Neural progenitor cell (in vitro differentiated cells): ENCODE results near the gene FAM13C. TPM values are rescaled to one million over a fixed set of nuclear protein-coding genes. Genes with fewer than 3 reads are reported as not detected.
"Not testable (repeated sequence)": the region's sequence is repeated elsewhere in the genome, so short reads cannot be mapped to it uniquely, and the experiment has no call there.

ENCODE experiments used
- DNase-seq: peaks from one replicate; pipeline ENCODE4 v3.0.0-alpha.2; 2016; ENCODE audit warnings: low spot score
- H2AFZ ChIP-seq: fragments of 200-600 bp; sonication (generic); replicated peaks from 2 replicates; pipeline ENCODE4 v1.6.1; 2016; ENCODE audit warnings: antibody characterized with exemption
- H3F3A ChIP-seq: fragments of 200-600 bp; sonication (generic); 2 replicates; pipeline ENCODE4 v1.6.1; 2016; ENCODE audit warnings: antibody characterized with exemption, low read depth
- H3K27ac ChIP-seq: fragments of 200-600 bp; sonication (generic); 2 replicates; pipeline ENCODE4 v1.5.1; 2016; ENCODE audit warnings: mild to moderate bottlenecking
- H3K27me3 ChIP-seq: fragments of 200-600 bp; sonication (generic); 2 replicates; pipeline ENCODE4 v1.6.1; 2016; ENCODE audit warnings: mild to moderate bottlenecking, moderate library complexity
- H3K36me3 ChIP-seq: fragments of 200-600 bp; sonication (generic); 2 replicates; pipeline ENCODE4 v1.5.1; 2016
- H3K4me1 ChIP-seq: fragments of 200-600 bp; sonication (generic); 2 replicates; pipeline ENCODE4 v1.6.1; 2016; ENCODE audit warnings: mixed run types
- H3K4me2 ChIP-seq: fragments of 200-600 bp; sonication (generic); 2 replicates; pipeline ENCODE4 v1.6.1; 2016
- H3K4me3 ChIP-seq: fragments of 200-600 bp; sonication (generic); 2 replicates; pipeline ENCODE4 v1.5.1; 2016
- H3K79me2 ChIP-seq: fragments of 200-600 bp; sonication (generic); 2 replicates; pipeline ENCODE4 v1.6.1; 2016; ENCODE audit warnings: low read depth
- H3K9ac ChIP-seq: fragments of 200-600 bp; sonication (generic); 2 replicates; pipeline ENCODE4 v1.6.1; 2016
- H3K9me3 ChIP-seq: fragments of 200-600 bp; sonication (generic); 2 replicates; pipeline ENCODE4 v1.5.1; 2016; ENCODE audit warnings: low read depth
- H4K20me1 ChIP-seq: fragments of 200-600 bp; sonication (generic); 2 replicates; pipeline ENCODE4 v1.6.1; 2016; ENCODE audit warnings: low read depth
- H3K27ac Mint-ChIP-seq: 3 replicates; pipeline ENCODE4 v1.8.0; 2021; ENCODE audit warnings: mixed read lengths
- H3K27me3 Mint-ChIP-seq: 2 replicates; pipeline ENCODE4 v1.8.0; 2022; ENCODE audit warnings: low read depth, mild to moderate bottlenecking, inconsistent platforms, moderate library complexity, mixed read lengths; ENCODE audit not compliant: insufficient read depth
- H3K36me3 Mint-ChIP-seq: 3 replicates; pipeline ENCODE4 v1.8.0; 2021; ENCODE audit warnings: mixed read lengths
- H3K4me1 Mint-ChIP-seq: 3 replicates; pipeline ENCODE4 v1.8.0; 2021; ENCODE audit warnings: mixed read lengths
- H3K4me3 Mint-ChIP-seq: 3 replicates; pipeline ENCODE4 v1.8.0; 2021; ENCODE audit warnings: mild to moderate bottlenecking, moderate library complexity, mixed read lengths
- H3K9me3 Mint-ChIP-seq: 3 replicates; pipeline ENCODE4 v1.8.0; 2020; ENCODE audit warnings: mixed read lengths
- CTCF ChIP-seq: fragments of 200-600 bp; sonication (generic); IDR thresholded peaks from 2 replicates; pipeline ENCODE4 v1.5.1; 2017; ENCODE audit warnings: antibody characterized with exemption, mild to moderate bottlenecking
- EZH2 ChIP-seq: fragments of 200-600 bp; sonication (generic); IDR thresholded peaks from 2 replicates; pipeline ENCODE4 v1.6.1; 2017; ENCODE audit warnings: antibody characterized with exemption, mild to moderate bottlenecking, moderate library complexity
- EZH2phosphoT487 ChIP-seq: fragments of 200-600 bp; sonication (generic); IDR thresholded peaks from 2 replicates; pipeline ENCODE4 v1.6.1; 2017; ENCODE audit warnings: antibody characterized with exemption
- total RNA-seq: library from RNA; depleted of rRNA; stranded (reverse); fragments of >200 nt; gene quantifications from 2 replicates; pipeline ENCODE4 v1.2.3, GENCODE V29; 2015; ENCODE audit warnings: low replicate concordance

FAM13C gene
- total RNA-seq, 1 donor from 2014 or later = 3.1 TPM

DNA sequence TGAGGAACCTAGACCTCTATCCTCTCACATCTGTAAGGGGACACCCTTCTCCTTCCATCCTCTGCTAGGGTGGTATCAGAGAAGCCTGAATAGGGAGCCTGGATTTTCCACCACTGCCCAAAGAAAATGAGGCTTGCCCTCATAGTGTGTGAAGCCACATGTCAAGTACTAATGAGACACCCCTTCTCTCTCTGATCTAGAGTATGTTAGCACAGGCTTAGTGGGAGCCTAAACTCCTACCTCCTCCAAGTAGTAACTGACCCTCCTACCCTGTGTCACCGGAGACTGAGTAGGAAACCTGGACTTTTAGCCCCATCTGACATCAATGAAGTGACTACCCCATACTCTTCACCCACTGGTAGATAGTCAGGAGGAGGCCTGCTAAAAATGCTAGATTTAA, 120.3 kb downstream of the FAM13C start:
- Histone ChIP-seq H3K27ac (no peak overlapping the region), H3K27me3 (no peaks in the 10 kb centered on the region), H3K79me2 (no peaks in the 10 kb centered on the region), H4K20me1 (no peaks in the 10 kb centered on the region), H3K9me3 (no peaks in the 10 kb centered on the region), H3K4me1 (no peaks in the 10 kb centered on the region), H3K4me3 (no peak overlapping the region), H2AFZ (no peak overlapping the region), H3K36me3 (no peaks in the 10 kb centered on the region), H3F3A (no peaks in the 10 kb centered on the region), H3K9ac (no peak overlapping the region), H3K4me2 (no peak overlapping the region)
- Mint-ChIP-seq H3K36me3 (peaks cover 6% of the 10 kb centered on the region), H3K4me1 (no peaks in the 10 kb centered on the region), H3K4me3 (no peak overlapping the region), H3K27me3 (no peaks in the 10 kb centered on the region), H3K9me3 (peaks cover 4% of the 10 kb centered on the region), H3K27ac (no peak overlapping the region)
- TF ChIP-seq EZH2 = no peak
- TF ChIP-seq EZH2phosphoT487 = no peak
- TF ChIP-seq CTCF = no peak
- DNase-seq = no peak

DNA sequence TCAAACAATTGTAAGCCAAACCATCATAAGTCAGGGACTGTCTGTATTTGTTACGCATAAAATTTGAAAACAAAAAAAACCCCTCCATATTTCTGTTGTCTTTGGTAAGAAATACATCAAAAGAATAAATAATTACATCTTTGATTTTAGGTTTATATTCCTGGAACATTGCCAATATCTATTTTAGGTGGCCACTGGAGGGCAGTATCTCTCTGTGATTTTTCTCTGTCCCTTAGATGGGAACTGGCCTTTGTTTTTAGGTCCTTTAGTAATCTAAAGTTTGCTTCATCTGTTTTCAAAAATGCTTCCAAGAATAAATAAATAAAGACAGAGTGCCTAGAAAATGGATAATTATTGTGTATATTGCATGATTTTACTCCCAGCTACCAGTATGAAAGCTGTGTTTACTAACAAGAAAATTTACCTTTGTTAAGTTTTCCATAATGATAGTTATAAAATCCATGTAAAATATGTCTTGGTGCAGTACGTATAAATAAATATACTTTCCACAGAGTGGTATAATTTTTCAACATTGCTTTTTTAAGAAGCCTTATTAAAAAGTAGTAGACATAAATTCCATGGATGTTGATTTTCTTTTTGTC, 121.7 kb downstream of the FAM13C start:
- Mint-ChIP-seq H3K4me3 (no peak overlapping the region), H3K36me3 (peaks cover 6% of the 10 kb centered on the region), H3K4me1 (no peaks in the 10 kb centered on the region), H3K27ac (no peak overlapping the region), H3K27me3 (no peaks in the 10 kb centered on the region), H3K9me3 (peaks cover 4% of the 10 kb centered on the region)
- Histone ChIP-seq H3K4me3 (no peak overlapping the region), H3K36me3 (no peaks in the 10 kb centered on the region), H4K20me1 (no peaks in the 10 kb centered on the region), H3K79me2 (no peaks in the 10 kb centered on the region), H3K9me3 (no peaks in the 10 kb centered on the region), H2AFZ (no peak overlapping the region), H3K27ac (no peak overlapping the region), H3K9ac (no peak overlapping the region), H3K4me1 (no peaks in the 10 kb centered on the region), H3K27me3 (no peaks in the 10 kb centered on the region), H3K4me2 (no peak overlapping the region), H3F3A (no peaks in the 10 kb centered on the region)
- TF ChIP-seq EZH2phosphoT487 (no peak), EZH2 (no peak), CTCF (peak; percentile 85)
- DNase-seq = peak; percentile 59

DNA sequence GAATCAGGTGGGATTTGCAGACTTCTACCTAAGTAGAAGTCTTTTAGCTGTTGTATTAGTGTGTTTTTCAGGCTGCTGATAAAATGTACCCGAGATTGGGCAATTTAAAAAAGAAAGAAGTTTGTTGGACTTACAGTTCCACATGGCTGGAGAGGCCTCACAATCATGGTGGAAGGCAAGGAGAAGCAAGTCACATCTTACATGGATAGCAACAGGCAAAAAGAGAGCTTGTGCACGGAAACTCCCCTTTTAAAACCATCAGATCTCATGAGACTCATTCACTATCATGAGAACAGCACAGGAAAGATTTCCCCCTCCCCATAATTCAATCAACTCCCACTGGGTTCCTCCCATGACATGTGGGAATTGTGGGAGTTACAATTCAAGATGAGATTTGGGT, 123.2 kb downstream of the FAM13C start:
- H3K4me1 Mint-ChIP-seq, H3K27ac ChIP-seq, H3K4me3 Mint-ChIP-seq: not testable (repeated sequence)

DNA sequence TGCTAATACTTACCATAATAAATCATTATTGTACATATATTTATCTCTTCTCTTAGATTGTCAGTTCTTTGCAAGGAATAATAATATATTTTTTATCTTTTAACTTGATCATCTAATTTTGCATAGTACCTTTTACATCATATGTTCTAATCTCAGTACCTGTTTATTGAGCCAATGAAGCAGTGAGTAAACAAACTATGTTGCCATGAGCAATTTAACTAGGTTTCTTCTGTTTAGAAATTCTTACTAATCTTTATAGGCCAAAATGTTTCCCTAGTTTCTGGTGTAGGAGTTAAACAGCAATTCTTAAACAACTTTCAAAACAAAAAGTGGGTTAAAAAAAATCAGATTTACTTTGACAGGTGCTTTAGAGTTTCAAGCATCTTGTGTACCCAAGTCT, 124.6 kb downstream of the FAM13C start:
- H3K27ac ChIP-seq = no peak overlapping the region

More for the DNA sequence above, 123.2 kb downstream of the FAM13C start:
- H4K20me1 ChIP-seq, H3K4me1 ChIP-seq, H2AFZ ChIP-seq, H3K4me3 ChIP-seq, H3K27me3 ChIP-seq, H3K9me3 Mint-ChIP-seq, H3K36me3 Mint-ChIP-seq, H3K9ac ChIP-seq, H3F3A ChIP-seq, H3K9me3 ChIP-seq, DNase-seq, H3K27me3 Mint-ChIP-seq, H3K79me2 ChIP-seq, H3K36me3 ChIP-seq, H3K4me2 ChIP-seq: not testable (repeated sequence)
- peak overlapping the region; percentile 34 for H3K27ac Mint-ChIP-seq

More for the DNA sequence above, 124.6 kb downstream of the FAM13C start:
- no peaks in the 10 kb centered on the region for H3K79me2 ChIP-seq
- no peaks in the 10 kb centered on the region for H3K4me1 ChIP-seq
- no peaks in the 10 kb centered on the region for H3K27me3 ChIP-seq
- no peak overlapping the region for H3K27ac Mint-ChIP-seq
- no peaks in the 10 kb centered on the region for H3K27me3 Mint-ChIP-seq
- TF ChIP-seq EZH2 = no peak
- no peak for TF ChIP-seq EZH2phosphoT487
- TF ChIP-seq CTCF = no peak
- peaks cover 4% of the 10 kb centered on the region for H3K9me3 Mint-ChIP-seq
- no peaks in the 10 kb centered on the region for H3F3A ChIP-seq
- H3K9me3 ChIP-seq = no peaks in the 10 kb centered on the region
- no peak overlapping the region for H3K4me3 Mint-ChIP-seq
- no peaks in the 10 kb centered on the region for H3K36me3 ChIP-seq
- H3K4me1 Mint-ChIP-seq = no peaks in the 10 kb centered on the region
- H4K20me1 ChIP-seq = no peaks in the 10 kb centered on the region
- no peak overlapping the region for H3K9ac ChIP-seq
- peaks cover 5% of the 10 kb centered on the region for H3K36me3 Mint-ChIP-seq
- no peak for DNase-seq
- no peak overlapping the region for H3K4me3 ChIP-seq
- H3K4me2 ChIP-seq = no peak overlapping the region
- no peak overlapping the region for H2AFZ ChIP-seq
